ENCODE data around the gene ATXN7L1. TPM values are rescaled to one million over a fixed set of nuclear protein-coding genes. Genes with fewer than 3 reads are reported as not detected.

ATXN7L1 gene
- total and polyA plus RNA-seq, 2 of the 13 experiments (the other 11 are each of a cell fraction or from before 2014, with no cell fraction given): 4.1 to 7.8 TPM

- DNase-seq (ENCODE audit: low spot score) (no peak), FAIRE-seq (no peak), ATAC-seq (no peak)
- H3K9ac ChIP-seq (ENCODE audit: insufficient read depth, low read depth, low read length): no peak overlapping the region
- H3K36me3 ChIP-seq (replicated peaks in 1 of 2; ENCODE audit: control insufficient read depth in 1 of 2, insufficient read depth in 2 of 2, low read length in 2 of 2): 0 out of 5 replicates have a peak, but pooled peaks cover 0 to 8% of the 10 kb centered on the region in 2 experiments
- in situ Hi-C loops (cut with HindIII; ENCODE audit: extremely low pct_ligation_motif_present, low pct_unique_long_range_greater_than_20kb): no loop called here
- no peaks in the 10 kb centered on the region for H3K9me3 ChIP-seq (ENCODE audit: low read length)
- ChIA-PET CTCF (ENCODE audit: low intra/inter-chr PET ratio, low total read pairs) (no interaction called here), POLR2A (no interaction called here)
- H3K4me3 ChIP-seq (replicated peaks in 1 of 3; ENCODE audit: insufficient read depth in 1 of 3, low read depth in 2 of 3, low read length in 3 of 3): no peak overlapping the region
- TF ChIP-seq ZNF687 (CRISPR knock-in tag; IDR thresholded peaks at IDR 0.05) (no peak), MNT (IDR thresholded peaks at IDR 0.05) (no peak), E2F1 (CRISPR knock-in tag; IDR thresholded peaks at IDR 0.05) (no peak), ZNF547 (CRISPR knock-in tag; IDR thresholded peaks at IDR 0.05) (no peak), ZFX (CRISPR knock-in tag; IDR thresholded peaks at IDR 0.05; ENCODE audit: low read depth) (no peak), ZNF136 (CRISPR knock-in tag; IDR thresholded peaks at IDR 0.05; ENCODE audit: low read depth) (no peak), IKZF4 (CRISPR knock-in tag; IDR thresholded peaks at IDR 0.05; ENCODE audit: borderline replicate concordance, low read depth, not compliant biosample characterization) (no peak), NFKB2 (CRISPR knock-in tag; IDR thresholded peaks at IDR 0.05; ENCODE audit: borderline replicate concordance) (no peak), ZFP41 (CRISPR knock-in tag; IDR thresholded peaks at IDR 0.05; ENCODE audit: borderline replicate concordance) (no peak), ZNF513 (CRISPR knock-in tag; conservative IDR thresholded peaks at IDR 0.05) (no peak), ZNF572 (CRISPR knock-in tag; IDR thresholded peaks at IDR 0.05) (no peak), RAD21 (CRISPR knock-in tag; IDR thresholded peaks at IDR 0.05) (no peak), ZIK1 (CRISPR knock-in tag; IDR thresholded peaks at IDR 0.05; ENCODE audit: borderline replicate concordance, low read depth) (no peak)
- H3K4me1 ChIP-seq (ENCODE audit: insufficient read depth, low read length): peaks cover 16% of the 10 kb centered on the region
- H3K4me2 ChIP-seq (ENCODE audit: low read depth, low read length): no peak overlapping the region
- BruUV-seq (replicated peaks): no TSS peak
- no peak overlapping the region for H3K27ac ChIP-seq (ENCODE audit: extremely low read length, insufficient read depth, low read length)
- 69% methylated on average over 4 of the region's 7 CpGs for WGBS (ENCODE audit: low lambda C conversion rate)
- H3K79me2 ChIP-seq (ENCODE audit: insufficient read depth, low read length): no peaks in the 10 kb centered on the region
- intact Hi-C loops (cut with micrococcal nuclease; ENCODE audit: unreplicated experiment): no loop called here
- H3K27me3 ChIP-seq (ENCODE audit: control insufficient read depth in 1 of 2, insufficient read depth in 2 of 2, low read length in 2 of 2): no peaks in the 10 kb centered on the region
- H4K20me1 ChIP-seq (ENCODE audit: insufficient read depth, low read length): no peaks in the 10 kb centered on the region
- H2AFZ ChIP-seq (ENCODE audit: low read length): no peak overlapping the region
Observed at GRCh38 chr7:105662998-105663397, 213.4 kb downstream of the ATXN7L1 start.
